ENCODE results near the gene HDAC9. TPM values are rescaled to one million over a fixed set of nuclear protein-coding genes. Genes with fewer than 3 reads are reported as not detected.

The HDAC9 gene
- total and polyA plus RNA-seq, 2 of the 13 experiments (the other 11 are each of a cell fraction or from before 2014, with no cell fraction given), result 0.05 to 0.07 TPM

DNA sequence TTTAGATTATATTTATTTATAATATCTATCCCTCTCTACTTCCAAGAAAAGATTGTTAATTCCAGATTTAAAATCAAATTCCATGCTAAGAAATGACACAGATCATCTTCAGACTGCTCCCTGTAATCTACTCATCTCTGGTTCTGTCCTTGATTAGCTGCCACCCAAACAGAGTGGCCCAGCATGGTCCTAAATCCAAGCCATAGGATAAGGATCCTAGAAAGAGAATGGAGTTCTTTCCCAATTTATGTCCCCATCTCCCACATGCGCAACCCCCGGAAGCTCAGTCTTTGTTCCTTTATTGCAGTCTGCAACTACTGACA lies 23.4 kb upstream of the HDAC9 start:
- WGBS (ENCODE audit: low lambda C conversion rate), result 98% methylated on average over 2 of the region's 2 CpGs
- CTCF ChIA-PET (ENCODE audit: low intra/inter-chr PET ratio, low total read pairs), result no interaction called here
- POLR2A ChIA-PET, result no interaction called here
- DNase-seq (ENCODE audit: low spot score), result no peak
- intact Hi-C loops (cut with micrococcal nuclease; ENCODE audit: unreplicated experiment) (no loop called here), in situ Hi-C loops (cut with HindIII; ENCODE audit: extremely low pct_ligation_motif_present, low pct_unique_long_range_greater_than_20kb) (no loop called here)
- no peak for ATAC-seq
- Histone ChIP-seq H3K9ac (ENCODE audit: insufficient read depth, low read depth, low read length) (no peak overlapping the region), H3K4me1 (ENCODE audit: insufficient read depth, low read length) (peaks cover 8% of the 10 kb centered on the region; the same call in 1 of the 2 replicates), H3K9me3 (ENCODE audit: low read length) (no peaks in the 10 kb centered on the region), H3K79me2 (ENCODE audit: insufficient read depth, low read length) (no peaks in the 10 kb centered on the region), H4K20me1 (ENCODE audit: insufficient read depth, low read length) (no peaks in the 10 kb centered on the region), H3K4me3 (replicated peaks in 1 of 3; ENCODE audit: insufficient read depth in 1 of 3, low read depth in 2 of 3, low read length in 3 of 3) (no peak overlapping the region), H3K27ac (ENCODE audit: extremely low read length, insufficient read depth, low read length) (no peak overlapping the region), H2AFZ (ENCODE audit: low read length) (no peak overlapping the region), H3K36me3 (replicated peaks in 1 of 2; ENCODE audit: control insufficient read depth in 1 of 2, insufficient read depth in 2 of 2, low read length in 2 of 2) (no peaks in the 10 kb centered on the region), H3K4me2 (ENCODE audit: low read depth, low read length) (no peak overlapping the region), H3K27me3 (ENCODE audit: control insufficient read depth in 1 of 2, insufficient read depth in 2 of 2, low read length in 2 of 2) (no peaks in the 10 kb centered on the region)
- no peak for FAIRE-seq
- no TSS peak for BruUV-seq (replicated peaks)
- no peak for TF ChIP-seq REXO4 (CRISPR knock-in tag; IDR thresholded peaks at IDR 0.05; ENCODE audit: borderline replicate concordance)
- no peak for TF ChIP-seq ZBTB38 (CRISPR knock-in tag; IDR thresholded peaks at IDR 0.05)
- TF ChIP-seq, protein P1, sequence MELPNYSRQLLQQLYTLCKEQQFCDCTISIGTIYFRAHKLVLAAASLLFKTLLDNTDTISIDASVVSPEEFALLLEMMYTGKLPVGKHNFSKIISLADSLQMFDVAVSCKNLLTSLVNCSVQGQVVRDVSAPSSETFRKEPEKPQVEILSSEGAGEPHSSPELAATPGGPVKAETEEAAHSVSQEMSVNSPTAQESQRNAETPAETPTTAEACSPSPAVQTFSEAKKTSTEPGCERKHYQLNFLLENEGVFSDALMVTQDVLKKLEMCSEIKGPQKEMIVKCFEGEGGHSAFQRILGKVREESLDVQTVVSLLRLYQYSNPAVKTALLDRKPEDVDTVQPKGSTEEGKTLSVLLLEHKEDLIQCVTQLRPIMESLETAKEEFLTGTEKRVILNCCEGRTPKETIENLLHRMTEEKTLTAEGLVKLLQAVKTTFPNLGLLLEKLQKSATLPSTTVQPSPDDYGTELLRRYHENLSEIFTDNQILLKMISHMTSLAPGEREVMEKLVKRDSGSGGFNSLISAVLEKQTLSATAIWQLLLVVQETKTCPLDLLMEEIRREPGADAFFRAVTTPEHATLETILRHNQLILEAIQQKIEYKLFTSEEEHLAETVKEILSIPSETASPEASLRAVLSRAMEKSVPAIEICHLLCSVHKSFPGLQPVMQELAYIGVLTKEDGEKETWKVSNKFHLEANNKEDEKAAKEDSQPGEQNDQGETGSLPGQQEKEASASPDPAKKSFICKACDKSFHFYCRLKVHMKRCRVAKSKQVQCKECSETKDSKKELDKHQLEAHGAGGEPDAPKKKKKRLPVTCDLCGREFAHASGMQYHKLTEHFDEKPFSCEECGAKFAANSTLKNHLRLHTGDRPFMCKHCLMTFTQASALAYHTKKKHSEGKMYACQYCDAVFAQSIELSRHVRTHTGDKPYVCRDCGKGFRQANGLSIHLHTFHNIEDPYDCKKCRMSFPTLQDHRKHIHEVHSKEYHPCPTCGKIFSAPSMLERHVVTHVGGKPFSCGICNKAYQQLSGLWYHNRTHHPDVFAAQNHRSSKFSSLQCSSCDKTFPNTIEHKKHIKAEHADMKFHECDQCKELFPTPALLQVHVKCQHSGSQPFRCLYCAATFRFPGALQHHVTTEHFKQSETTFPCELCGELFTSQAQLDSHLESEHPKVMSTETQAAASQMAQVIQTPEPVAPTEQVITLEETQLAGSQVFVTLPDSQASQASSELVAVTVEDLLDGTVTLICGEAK (IDR thresholded peaks at IDR 0.05), result no peak
- TF ChIP-seq, protein P1 (CRISPR knock-in tag; IDR thresholded peaks at IDR 0.05), result no peak
- no peak for TF ChIP-seq NR2C2 (CRISPR knock-in tag; IDR thresholded peaks at IDR 0.05; ENCODE audit: borderline replicate concordance)
- no peak for TF ChIP-seq NR2F1 (CRISPR knock-in tag; IDR thresholded peaks at IDR 0.05)
- TF ChIP-seq ARHGAP35 (CRISPR knock-in tag; IDR thresholded peaks at IDR 0.05; ENCODE audit: borderline replicate concordance), result no peak
- TF ChIP-seq ZNF546 (CRISPR knock-in tag; conservative IDR thresholded peaks at IDR 0.05), result no peak
- TF ChIP-seq, protein P2, sequence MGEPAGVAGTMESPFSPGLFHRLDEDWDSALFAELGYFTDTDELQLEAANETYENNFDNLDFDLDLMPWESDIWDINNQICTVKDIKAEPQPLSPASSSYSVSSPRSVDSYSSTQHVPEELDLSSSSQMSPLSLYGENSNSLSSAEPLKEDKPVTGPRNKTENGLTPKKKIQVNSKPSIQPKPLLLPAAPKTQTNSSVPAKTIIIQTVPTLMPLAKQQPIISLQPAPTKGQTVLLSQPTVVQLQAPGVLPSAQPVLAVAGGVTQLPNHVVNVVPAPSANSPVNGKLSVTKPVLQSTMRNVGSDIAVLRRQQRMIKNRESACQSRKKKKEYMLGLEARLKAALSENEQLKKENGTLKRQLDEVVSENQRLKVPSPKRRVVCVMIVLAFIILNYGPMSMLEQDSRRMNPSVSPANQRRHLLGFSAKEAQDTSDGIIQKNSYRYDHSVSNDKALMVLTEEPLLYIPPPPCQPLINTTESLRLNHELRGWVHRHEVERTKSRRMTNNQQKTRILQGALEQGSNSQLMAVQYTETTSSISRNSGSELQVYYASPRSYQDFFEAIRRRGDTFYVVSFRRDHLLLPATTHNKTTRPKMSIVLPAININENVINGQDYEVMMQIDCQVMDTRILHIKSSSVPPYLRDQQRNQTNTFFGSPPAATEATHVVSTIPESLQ (CRISPR knock-in tag; conservative IDR thresholded peaks at IDR 0.05), result no peak
- TF ChIP-seq ZNF367 (CRISPR knock-in tag; IDR thresholded peaks at IDR 0.05; ENCODE audit: borderline replicate concordance), result no peak
- TF ChIP-seq, protein P3, sequence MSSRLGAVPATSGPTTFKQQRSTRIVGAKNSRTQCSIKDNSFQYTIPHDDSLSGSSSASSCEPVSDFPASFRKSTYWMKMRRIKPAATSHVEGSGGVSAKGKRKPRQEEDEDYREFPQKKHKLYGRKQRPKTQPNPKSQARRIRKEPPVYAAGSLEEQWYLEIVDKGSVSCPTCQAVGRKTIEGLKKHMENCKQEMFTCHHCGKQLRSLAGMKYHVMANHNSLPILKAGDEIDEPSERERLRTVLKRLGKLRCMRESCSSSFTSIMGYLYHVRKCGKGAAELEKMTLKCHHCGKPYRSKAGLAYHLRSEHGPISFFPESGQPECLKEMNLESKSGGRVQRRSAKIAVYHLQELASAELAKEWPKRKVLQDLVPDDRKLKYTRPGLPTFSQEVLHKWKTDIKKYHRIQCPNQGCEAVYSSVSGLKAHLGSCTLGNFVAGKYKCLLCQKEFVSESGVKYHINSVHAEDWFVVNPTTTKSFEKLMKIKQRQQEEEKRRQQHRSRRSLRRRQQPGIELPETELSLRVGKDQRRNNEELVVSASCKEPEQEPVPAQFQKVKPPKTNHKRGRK (CRISPR knock-in tag; IDR thresholded peaks at IDR 0.05), result no peak
